ENCODE data around the gene OTUB2. TPM values are rescaled to one million over a fixed set of nuclear protein-coding genes. Genes with fewer than 3 reads are reported as not detected.

The OTUB2 gene
- total RNA-seq, 4 donors from 2014 or later, result 0.45 to 1.2 (median 0.54) TPM; not detected in 1

DNA sequence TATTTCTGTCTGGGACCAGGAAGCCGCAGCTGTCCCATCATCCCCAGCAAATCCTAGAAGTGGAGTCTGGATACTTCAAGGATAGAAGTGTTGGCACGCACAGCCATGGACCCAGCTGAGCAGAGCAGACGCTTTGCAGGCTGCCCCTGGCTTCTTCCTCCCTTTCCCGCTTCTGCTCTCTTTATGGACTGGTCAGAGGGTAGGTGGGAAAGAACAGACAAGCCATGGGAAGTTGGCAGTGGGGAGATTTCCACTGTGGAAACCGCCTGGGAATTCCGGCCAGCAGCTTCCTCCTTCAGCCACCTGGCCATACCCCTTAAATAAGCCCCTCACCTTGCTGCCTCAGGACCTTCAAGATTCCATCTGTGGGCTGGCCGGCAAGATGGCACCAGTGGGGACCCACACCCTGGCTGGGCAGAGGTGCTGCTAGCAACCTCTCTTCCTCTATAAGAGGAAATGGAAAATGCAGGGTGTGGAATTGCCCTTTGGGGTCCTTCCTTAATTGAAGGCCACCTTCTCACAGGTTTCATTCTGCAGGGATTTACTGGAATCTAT lies 20.6 kb downstream of the OTUB2 start:
- peaks cover 0 to 9% of the 10 kb centered on the region in 2 donors for H3K4me1 ChIP-seq
- DNase-seq, result no peak
- no peaks in the 10 kb centered on the region for H3K9me3 ChIP-seq
- no peak overlapping the region for H3K27ac ChIP-seq
- no peak for TF ChIP-seq CTCF (IDR thresholded peaks at IDR 0.05)
- no peak for TF ChIP-seq POLR2A (IDR thresholded peaks at IDR 0.05)
- intact Hi-C loops (cut with DNase I), result no loop called here
- H3K36me3 ChIP-seq, result peaks cover 56 to 60% of the 10 kb centered on the region in 2 donors
- no peaks in the 10 kb centered on the region for H3K27me3 ChIP-seq
- H3K4me3 ChIP-seq (replicated peaks in 1 of 3), result no peak overlapping the region
- WGBS, 2 donors, result 83 to 95% methylated on average over 7 of the region's 7 CpGs

- Histone ChIP-seq H3K36me3 (peaks cover 64 to 68% of the 10 kb centered on the region in 2 donors), H3K27ac (no peak overlapping the region), H3K4me3 (replicated peaks in 1 of 3) (no peak overlapping the region), H3K9me3 (no peaks in the 10 kb centered on the region), H3K4me1 (peaks cover 0 to 1% of the 10 kb centered on the region in 2 donors), H3K27me3 (no peaks in the 10 kb centered on the region)
- TF ChIP-seq POLR2A (IDR thresholded peaks at IDR 0.05) (no peak), CTCF (IDR thresholded peaks at IDR 0.05) (no peak)
- WGBS, 2 donors, result 85 to 91% methylated on average over 2 to 3 of the region's 3 CpGs
- intact Hi-C loops (cut with DNase I), result no loop called here
- DNase-seq, result no peak
Measured at GRCh38 chr14:94047581-94047980, 21.4 kb downstream of the OTUB2 start.

DNA sequence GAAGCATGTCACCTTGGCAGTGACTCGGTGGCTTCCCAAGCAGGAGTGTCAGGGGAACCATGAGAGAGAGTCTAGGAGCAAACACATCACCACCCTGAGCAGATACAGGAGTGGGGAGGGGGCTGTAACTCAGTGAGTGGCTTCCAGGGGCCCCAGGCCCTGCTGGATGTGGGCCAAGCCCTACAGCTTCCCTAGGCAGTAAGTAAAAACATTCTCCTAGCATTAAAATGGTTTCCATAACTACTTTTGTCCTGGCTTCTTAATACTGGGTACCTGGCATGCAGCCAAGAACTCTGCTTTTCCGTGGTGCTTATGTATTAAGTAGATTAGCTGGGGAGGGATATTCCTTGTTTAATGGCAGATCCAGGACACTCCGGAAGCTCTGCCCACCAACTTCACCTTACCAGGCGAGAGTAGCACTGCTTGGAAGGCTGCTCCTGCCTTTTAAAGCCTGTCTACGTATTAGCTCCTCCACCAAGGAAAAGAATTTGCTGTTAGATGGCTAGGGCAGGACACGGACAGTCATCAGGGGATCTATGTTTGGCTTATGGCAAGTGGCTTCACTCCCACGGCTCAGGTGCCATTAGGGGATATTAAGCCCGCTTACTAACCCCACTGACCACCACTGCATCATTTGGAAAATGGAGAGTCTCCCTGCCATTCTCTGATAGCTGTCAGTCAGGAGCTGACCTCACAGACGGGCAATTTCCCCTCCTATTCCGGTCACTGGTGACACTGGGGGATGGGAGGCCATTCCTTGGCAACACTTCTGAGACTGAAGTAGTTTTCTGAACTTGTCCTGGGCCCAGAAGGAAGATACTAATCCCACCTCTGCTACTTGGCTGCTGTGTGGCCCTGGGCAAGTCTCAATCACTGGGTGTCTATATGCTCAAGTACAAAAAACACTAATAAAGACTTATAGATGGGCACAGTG lies 22.8 kb downstream of the OTUB2 start:
- H3K4me3 ChIP-seq (replicated peaks in 1 of 3), result no peak overlapping the region
- no peak overlapping the region for H3K27ac ChIP-seq
- H3K36me3 ChIP-seq, result peaks cover 75 to 82% of the 10 kb centered on the region in 2 donors
- H3K27me3 ChIP-seq, result no peaks in the 10 kb centered on the region
- DNase-seq, result no peak
- 73 to 79% methylated on average over 10 of the region's 10 CpGs for WGBS, 2 donors
- H3K9me3 ChIP-seq, result no peaks in the 10 kb centered on the region
- no peaks in the 10 kb centered on the region for H3K4me1 ChIP-seq
- intact Hi-C loops (cut with DNase I), result no loop called here
- TF ChIP-seq CTCF (IDR thresholded peaks at IDR 0.05) (no peak), POLR2A (IDR thresholded peaks at IDR 0.05) (no peak)

GRCh38 chr14:94049625-94050023 lies 23.5 kb downstream of the OTUB2 start:
- no peak overlapping the region for H3K27ac ChIP-seq
- intact Hi-C loops (cut with DNase I), result no loop called here
- H3K9me3 ChIP-seq, result no peaks in the 10 kb centered on the region
- no peaks in the 10 kb centered on the region for H3K4me1 ChIP-seq
- TF ChIP-seq POLR2A (IDR thresholded peaks at IDR 0.05), result no peak
- TF ChIP-seq CTCF (IDR thresholded peaks at IDR 0.05), result no peak
- WGBS, 2 donors, result 100% methylated on average over 2 of the region's 2 CpGs
- H3K36me3 ChIP-seq, result peaks cover 81 to 87% of the 10 kb centered on the region in 2 donors
- no peaks in the 10 kb centered on the region for H3K27me3 ChIP-seq
- DNase-seq, result no peak
- no peak overlapping the region for H3K4me3 ChIP-seq (replicated peaks in 1 of 3)
